HepG2 (cell line): Measurements from ENCODE around the gene SLC43A1. TPM values are rescaled to one million over a fixed set of nuclear protein-coding genes. Genes with fewer than 3 reads are reported as not detected.

ENCODE experiments used
- ATF4 ChIP-seq, 2 experiments: fragments of 450-650 bp in 1 of 2; sonication (generic) in 1 of 2; formaldehyde crosslinking; IDR thresholded peaks; 2 replicates each; pipeline versions ENCODE4 v1.5.0 to v1.8.0; 2020 to 2022; ENCODE audit warnings: mild to moderate bottlenecking in 1 of 2, missing genetic modification reagents in 1 of 2
- BATF2 ChIP-seq: sonication (generic); formaldehyde crosslinking; IDR thresholded peaks from 2 replicates; pipeline ENCODE4 v1.8.0; 2022; ENCODE audit warnings: mild to moderate bottlenecking, missing genetic modification reagents, moderate library complexity
- E2F5 ChIP-seq: sonication (generic); formaldehyde crosslinking; conservative IDR thresholded peaks from 2 replicates; pipeline ENCODE4 v1.4.0; 2020; ENCODE audit warnings: missing genetic modification reagents
- FOXO1 ChIP-seq: sonication (generic); formaldehyde crosslinking; IDR thresholded peaks from 2 replicates; pipeline ENCODE4 v1.4.0; 2020; ENCODE audit warnings: missing genetic modification reagents
- MAFK ChIP-seq, 2 experiments: IDR thresholded peaks in 1 of 2; conservative IDR thresholded peaks in 1 of 2; 2 replicates each; pipeline ENCODE4 v1.6.1; 2011; ENCODE audit warnings: improper control_type of control experiment in 2 of 2, low read length in 2 of 2
- MLX ChIP-seq: IDR thresholded peaks from 2 replicates; pipeline ENCODE4 v1.6.1; 2016
- POGK ChIP-seq: sonication (generic); formaldehyde crosslinking; conservative IDR thresholded peaks from 2 replicates; pipeline ENCODE4 v1.8.0; 2022; ENCODE audit warnings: mild to moderate bottlenecking, moderate library complexity, missing genetic modification reagents
- YEATS4 ChIP-seq: sonication (generic); formaldehyde crosslinking; IDR thresholded peaks from 2 replicates; pipeline ENCODE4 v1.4.0; 2020; ENCODE audit warnings: missing genetic modification reagents, borderline replicate concordance
- ZNF256 ChIP-seq: sonication (generic); formaldehyde crosslinking; conservative IDR thresholded peaks from 2 replicates; pipeline ENCODE4 v1.4.0; 2020; ENCODE audit warnings: missing genetic modification reagents
- ZNF576 ChIP-seq: sonication (generic); formaldehyde crosslinking; IDR thresholded peaks from 2 replicates; pipeline ENCODE4 v1.4.0; 2020; ENCODE audit warnings: mild to moderate bottlenecking, missing genetic modification reagents
- ZNF615 ChIP-seq: sonication (generic); formaldehyde crosslinking; IDR thresholded peaks from 2 replicates; pipeline ENCODE4 v1.5.0; 2020; ENCODE audit warnings: mild to moderate bottlenecking, missing genetic modification reagents, borderline replicate concordance
- ZNF646 ChIP-seq: sonication (generic); formaldehyde crosslinking; IDR thresholded peaks from 2 replicates; pipeline ENCODE4 v1.9.0; 2021; ENCODE audit warnings: mild to moderate bottlenecking, missing genetic modification reagents
- polyA plus RNA-seq, 8 experiments: library from polyadenylated mRNA; depleted of rRNA in 3 of 8; stranded (reverse) in 7 of 8; unstranded in 1 of 8; fragments of >200 nt; fragmentation: Illumina TruSeq in 4 of 8; extraction: Trizol in 4 of 8; gene quantifications; 2 replicates each; pipeline versions ENCODE4 v1.2.1 to v1.2.3, GENCODE V29; 2011 to 2016; ENCODE audit warnings: low read depth in 4 of 8, missing spikeins in 1 of 8, mixed read lengths in 1 of 8; ENCODE audit not compliant: insufficient read depth in 1 of 8
- total RNA-seq, 5 experiments: library from RNA; depleted of rRNA; stranded (reverse); fragments of >200 nt; fragmentation: Illumina TruSeq; extraction: Trizol; gene quantifications; 2 replicates each; pipeline ENCODE4 v1.2.3, GENCODE V29; 2016; ENCODE audit warnings: low read depth in 1 of 5

The SLC43A1 gene
- total and polyA plus RNA-seq, 2 of the 13 experiments (the other 11 are each of a cell fraction or from before 2014, with no cell fraction given), result 72.3 to 87.6 TPM

GRCh38 chr11:57434640-57435546 is 80.6 kb downstream of the SLC43A1 start (continued):
- TF ChIP-seq BATF2 (CRISPR knock-in tag) (no peak), MLX (CRISPR knock-in tag) (no peak), POGK (no peak; the same call in 1 of the 2 replicates), ZNF646 (CRISPR knock-in tag) (no peak), FOXO1 (CRISPR knock-in tag) (peak; percentile 75; the same call in 1 of the 2 replicates), E2F5 (CRISPR knock-in tag) (no peak), YEATS4 (CRISPR knock-in tag) (no peak), ZNF576 (CRISPR knock-in tag) (no peak), ZNF256 (CRISPR knock-in tag) (no peak), ATF4 (CRISPR knock-in tag; IDR thresholded peaks at IDR 0.05) (peak in 1 of 2 experiments; percentile 96; a peak in 2 of 4 replicates), ZNF615 (CRISPR knock-in tag) (no peak), MAFK (conservative IDR thresholded peaks at IDR 0.05 in 1 of 2, IDR thresholded peaks at IDR 0.05 in 1 of 2; ENCODE audit: low read length in 2 of 2) (0 out of 4 replicates have a peak, but pooled peaks of 1 of the 2 experiments have one; percentile 16)
